ENCODE data around the gene EXD3.

- TF ChIP-seq CTCF (IDR thresholded peaks at IDR 0.05) (no peak), POLR2A (IDR thresholded peaks at IDR 0.05) (peak in 1 of 4 donors; percentile 18)
Measured at GRCh38 chr9:137310189-137311052, 112.5 kb downstream of the EXD3 start.
